GM12873 (cell line): ENCODE measurements around the gene SLC22A12.

ENCODE experiments used
- TF ChIP-seq, protein P1 (sequence below): IDR thresholded peaks from 2 replicates; pipeline ENCODE4 v1.5.1; 2012; ENCODE audit warnings: low read depth, mild to moderate bottlenecking, moderate library complexity, low read length, control low read depth; ENCODE audit not compliant: insufficient read depth; ENCODE audit errors: missing control alignments

Gene SLC22A12

DNA sequence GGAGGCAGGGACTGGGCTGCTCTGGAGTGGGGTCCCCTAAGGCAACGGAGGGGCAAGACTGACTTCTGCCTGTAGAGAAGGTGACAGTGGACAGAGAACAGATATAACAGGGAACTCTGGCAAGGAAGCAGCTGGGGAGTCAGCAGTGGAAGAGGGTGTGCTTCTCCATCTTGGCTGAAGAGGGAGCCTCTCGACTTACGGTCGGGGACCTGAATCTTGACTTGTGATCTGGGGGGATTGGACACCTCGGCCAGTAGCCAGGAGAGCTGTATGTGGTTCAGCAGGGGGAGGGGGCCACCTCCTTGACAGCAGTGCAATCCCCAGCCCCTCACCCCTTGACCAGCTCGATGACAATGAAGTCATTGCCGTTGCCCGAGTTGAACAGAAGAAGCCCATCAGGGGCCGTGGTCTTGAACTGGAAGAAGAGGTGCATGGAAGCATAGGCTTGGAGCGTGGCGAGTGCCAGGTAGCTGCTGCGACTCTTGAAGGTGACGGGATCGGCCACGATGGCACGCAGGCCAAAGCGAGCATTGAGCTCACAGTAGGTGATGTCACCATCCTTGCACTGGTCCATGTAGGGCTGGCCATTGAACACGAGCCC is 60.0 kb downstream of the SLC22A12 start:
- TF ChIP-seq, protein P1, sequence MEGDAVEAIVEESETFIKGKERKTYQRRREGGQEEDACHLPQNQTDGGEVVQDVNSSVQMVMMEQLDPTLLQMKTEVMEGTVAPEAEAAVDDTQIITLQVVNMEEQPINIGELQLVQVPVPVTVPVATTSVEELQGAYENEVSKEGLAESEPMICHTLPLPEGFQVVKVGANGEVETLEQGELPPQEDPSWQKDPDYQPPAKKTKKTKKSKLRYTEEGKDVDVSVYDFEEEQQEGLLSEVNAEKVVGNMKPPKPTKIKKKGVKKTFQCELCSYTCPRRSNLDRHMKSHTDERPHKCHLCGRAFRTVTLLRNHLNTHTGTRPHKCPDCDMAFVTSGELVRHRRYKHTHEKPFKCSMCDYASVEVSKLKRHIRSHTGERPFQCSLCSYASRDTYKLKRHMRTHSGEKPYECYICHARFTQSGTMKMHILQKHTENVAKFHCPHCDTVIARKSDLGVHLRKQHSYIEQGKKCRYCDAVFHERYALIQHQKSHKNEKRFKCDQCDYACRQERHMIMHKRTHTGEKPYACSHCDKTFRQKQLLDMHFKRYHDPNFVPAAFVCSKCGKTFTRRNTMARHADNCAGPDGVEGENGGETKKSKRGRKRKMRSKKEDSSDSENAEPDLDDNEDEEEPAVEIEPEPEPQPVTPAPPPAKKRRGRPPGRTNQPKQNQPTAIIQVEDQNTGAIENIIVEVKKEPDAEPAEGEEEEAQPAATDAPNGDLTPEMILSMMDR, result peak; percentile 73
